Bone marrow (tissue), 2 donors: Measurements from ENCODE around the gene PPP1CC.
"Not testable (repeated sequence)": the region's sequence is repeated elsewhere in the genome, so short reads cannot be mapped to it uniquely, and the experiment has no call there.

Experiments
- DNase-seq, 2 donors: peaks; one replicate each; lab custom pipeline; 2025; lab: John Stamatoyannopoulos, UW

The PPP1CC gene

DNA sequence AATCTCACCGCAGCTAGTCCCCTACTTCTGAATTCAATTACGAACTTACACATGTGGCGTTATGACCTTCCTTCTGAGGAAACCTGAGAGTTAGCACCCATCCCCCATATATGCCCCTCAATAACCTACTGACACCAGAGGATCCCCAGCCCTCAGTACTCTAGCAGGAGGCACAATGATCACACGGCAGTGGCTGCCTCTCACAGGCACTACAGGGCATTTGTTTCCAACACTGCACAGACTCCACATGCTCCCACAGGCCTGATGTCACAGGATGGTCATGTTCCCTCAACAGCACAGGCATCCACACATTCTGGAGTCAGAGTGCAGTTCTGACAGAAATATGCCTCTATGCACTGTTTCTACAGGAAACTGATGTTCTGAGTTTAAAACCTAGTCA, 17.4 kb downstream of the PPP1CC start:
- DNase-seq, result no peak

DNA sequence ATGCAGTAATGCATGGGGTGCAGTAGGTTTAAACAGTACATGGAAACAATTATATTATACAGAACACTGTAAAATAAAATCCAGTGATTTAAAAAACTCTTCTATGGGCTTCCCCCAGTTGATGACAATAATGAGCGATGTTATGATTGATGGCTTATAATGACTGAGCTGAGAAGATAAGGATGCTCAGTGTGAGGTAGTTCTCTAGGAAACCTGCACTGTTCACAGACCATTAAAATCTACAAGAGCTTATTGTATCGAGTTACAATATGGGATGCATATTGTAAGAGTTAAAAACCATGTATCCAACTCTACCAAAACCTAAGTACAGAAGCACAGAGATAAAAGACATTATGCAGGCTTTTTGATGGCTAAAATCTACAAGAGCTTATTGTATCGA, 19.8 kb downstream of the PPP1CC start:
- not testable (repeated sequence) for DNase-seq

DNA sequence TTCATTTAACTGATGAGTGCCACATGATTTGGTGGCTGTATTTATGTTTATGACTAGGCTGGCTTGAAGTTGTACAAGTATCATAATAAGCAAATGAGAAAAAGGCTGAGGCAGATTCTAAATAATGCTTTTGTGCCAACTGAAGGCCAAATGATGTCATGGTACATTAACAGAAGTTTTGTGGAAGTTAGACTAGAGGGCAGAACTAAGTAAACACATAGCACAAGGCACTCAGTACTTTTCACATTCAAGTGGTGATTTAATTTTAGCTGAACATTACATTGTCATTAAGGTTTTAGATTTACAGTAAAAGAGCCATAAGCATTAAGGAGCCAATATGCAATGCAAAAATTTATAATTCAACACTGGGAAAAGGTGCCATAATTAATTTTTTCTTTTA, 21.1 kb downstream of the PPP1CC start:
- DNase-seq, result no peak

DNA sequence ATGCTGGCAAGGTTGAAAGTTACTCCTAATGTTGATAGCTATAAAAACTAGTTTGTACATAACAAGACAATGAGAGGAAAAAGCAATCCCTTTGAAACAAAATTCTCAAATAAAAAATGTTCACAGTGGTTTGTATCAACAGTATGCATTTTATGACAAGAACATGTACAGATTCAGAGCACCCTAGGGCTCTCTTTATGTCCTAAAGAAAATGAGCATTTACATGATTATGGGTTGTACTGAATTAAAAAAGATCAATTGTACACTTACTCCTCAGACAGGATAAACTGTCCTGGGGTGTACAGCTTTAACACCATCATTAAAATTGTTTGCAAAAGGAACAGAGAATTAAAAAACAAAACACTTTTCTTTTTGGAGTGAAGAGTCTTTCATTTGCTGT, 22.2 kb downstream of the PPP1CC start:
- no peak for DNase-seq

DNA sequence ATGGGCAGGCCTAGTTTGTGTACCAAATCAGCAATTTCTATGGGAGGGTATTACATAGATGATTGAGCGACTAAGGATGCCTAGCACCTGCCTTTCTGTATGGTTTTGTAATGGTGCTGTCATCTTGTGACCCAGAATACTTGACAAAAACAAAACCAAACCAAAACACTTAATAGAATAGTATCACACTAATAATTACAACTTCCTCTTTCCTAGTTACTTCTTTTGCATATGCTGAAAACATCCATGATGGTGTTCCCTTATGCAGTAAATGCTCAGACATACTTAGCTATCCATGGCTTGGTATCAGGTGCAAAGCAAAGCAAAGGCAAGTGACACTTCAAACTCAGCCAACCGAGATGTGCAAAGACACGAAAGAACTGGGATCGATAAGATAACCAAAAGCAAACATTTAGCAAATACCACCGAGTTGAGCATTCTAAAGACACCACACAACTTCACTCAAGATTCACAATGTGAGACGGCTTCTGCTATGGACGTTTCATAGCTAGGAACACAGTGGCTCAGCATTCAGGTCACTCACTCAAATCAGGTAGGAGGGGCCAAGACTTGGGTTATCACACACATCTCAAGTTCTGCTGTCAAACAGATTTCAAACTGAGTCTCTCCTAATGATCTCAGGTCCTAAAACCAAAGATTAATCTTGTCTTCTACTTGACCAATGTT, 24.3 kb downstream of the PPP1CC start:
- no peak for DNase-seq

DNA sequence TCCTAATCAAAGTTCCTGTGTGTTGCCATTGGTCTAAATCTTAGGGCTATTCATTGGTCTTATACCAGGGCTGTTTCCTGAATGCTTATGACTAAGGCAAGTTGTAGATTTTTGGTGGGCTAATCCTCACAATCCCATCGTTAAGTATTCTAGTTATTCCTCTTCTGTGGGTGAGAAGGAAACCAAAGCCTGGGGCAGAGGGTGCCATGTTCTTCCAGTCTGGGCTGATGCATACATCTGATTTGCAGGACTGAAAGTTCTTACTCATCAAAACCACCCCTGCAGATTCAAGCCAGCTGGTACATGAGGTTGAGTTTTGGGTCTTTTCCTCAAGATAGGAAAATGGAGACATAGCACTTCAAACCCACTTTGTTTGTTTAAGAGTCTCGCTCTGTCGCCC, 25.7 kb downstream of the PPP1CC start:
- DNase-seq, result no peak

DNA sequence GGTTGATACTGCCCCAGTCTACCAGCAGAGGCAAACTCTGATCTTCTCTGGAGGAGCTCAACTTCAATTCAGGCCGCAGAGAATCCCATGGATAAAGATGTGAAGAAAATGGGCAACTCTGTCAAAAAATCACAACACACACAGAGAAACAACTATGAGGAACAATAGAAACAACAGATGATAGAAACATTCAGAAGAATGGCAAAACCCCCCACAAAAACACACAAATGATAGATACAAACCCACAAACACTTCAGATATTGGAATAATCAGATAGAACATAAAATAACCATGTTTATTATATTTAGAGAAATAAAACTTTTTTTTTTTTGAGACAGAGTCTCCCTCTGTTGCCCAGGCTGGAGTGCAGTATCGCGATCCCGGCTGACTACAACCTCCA, 33.8 kb downstream of the PPP1CC start:
- no peak for DNase-seq

DNA sequence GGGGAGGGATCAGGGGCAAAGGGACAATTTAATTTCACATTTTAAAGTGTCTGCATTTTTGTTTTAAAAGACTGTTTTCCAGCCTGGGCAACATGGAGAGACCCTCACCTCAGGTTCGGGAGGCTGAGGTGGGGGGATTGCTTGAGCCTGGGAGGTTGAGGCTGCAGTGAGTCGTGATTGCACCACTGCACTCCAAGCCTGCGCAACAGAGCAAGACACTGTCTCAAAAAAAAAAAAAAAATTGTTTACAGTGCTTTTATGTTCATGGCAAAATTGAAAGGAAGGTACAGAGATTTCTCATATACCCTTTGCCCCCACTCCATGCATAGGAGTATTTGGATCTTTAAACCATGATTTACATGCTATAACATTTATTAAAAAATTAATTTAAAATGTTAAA, 37.4 kb downstream of the PPP1CC start:
- DNase-seq, result no peak

DNA sequence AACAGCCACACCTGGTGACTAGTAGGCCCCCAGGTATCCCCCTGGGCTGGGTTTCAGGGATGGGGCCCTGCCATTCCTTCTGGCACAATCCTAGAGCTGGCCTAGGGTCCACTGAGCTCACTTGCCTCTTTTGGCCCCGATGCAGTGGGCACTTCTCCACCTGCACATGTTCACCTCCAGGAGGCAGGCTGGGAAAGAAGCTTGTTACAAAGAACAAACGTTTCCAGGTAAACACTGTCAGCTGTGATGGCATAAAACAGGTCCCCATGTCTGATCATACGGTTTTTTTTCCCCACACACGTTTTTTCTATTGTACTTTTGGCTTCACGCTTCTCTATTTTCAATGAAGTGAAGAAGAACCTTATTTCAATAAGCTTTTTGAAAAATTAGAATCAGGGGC, 37.9 kb downstream of the PPP1CC start:
- no peak for DNase-seq

DNA sequence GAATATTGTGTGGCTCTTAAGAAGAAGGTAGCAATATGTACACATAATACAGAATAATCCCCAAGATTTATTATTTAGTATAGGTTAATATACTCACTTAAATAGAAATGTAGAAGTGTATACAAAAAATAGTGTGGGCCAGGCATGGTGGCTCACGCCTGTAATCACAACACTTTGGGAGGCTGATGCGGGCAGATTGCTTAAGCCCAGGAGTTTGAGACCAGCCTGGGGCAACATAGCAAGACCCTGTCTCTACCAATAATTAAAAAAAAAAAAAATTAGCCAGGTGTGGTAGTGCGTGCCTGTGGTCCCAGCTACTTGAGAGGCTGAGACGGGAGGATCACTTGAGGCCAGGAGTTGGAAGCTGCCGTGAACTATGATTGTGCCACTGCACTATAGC, 38.5 kb downstream of the PPP1CC start:
- no peak for DNase-seq

DNA sequence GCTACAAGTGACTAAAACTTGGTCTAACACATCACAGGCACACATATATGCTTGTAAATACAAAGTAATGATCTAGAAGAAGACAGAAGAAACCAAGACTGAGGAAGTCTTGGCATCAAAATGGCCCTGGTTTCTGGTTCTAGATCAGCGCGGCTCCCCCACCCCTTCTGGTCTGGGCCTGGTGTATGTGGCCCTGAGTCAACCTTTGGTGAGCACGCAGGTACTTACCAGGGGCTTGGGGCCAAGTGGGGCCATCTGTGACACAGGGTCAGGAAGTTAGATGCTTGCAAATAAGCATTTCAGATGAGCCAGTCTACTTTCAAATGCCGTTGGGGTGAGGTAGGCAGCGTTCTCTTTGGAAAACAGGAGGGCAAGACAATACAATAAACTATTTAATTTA, 40.6 kb downstream of the PPP1CC start:
- DNase-seq, result no peak

DNA sequence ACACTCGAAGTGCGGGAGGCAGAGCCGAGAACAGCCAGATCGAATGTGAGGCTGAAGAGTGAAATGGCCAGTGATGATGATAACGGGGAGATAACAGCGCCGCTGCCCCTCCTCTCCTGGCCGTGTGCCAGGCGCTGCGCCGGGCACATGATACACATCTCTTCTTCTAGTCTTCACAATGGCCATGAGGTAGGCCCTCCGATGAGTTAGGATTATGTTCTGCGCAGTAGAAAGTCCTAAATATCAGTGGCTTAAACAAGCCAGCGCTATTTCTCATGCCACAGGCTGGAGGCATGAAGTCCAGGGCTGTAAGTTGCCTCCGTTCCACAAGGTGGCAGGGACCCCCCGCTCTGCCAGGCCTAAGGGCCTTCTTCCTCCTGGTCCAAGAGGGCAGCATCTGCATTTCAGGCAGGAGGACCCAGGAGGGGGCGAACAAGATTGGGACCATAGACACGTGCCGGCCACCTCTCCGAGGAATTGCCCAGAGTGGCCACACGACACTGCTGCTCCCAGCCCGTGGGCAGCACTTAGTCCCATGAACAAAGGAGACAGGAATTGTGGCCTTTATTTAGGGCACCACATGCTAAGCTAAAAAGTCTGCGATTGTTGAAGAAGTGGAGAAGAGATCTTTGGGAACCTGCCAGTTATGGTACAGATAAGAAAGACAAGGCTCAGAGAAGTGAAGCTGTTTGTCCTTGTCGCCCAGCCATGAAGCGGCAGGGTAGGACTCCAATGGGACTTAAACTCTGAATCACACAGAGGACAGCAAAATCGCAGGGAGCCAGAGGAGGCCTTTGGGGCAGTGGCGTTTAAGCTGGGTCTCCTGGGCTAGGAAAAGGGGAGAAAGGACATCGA, 42.9 kb downstream of the PPP1CC start:
- no peak for DNase-seq

DNA sequence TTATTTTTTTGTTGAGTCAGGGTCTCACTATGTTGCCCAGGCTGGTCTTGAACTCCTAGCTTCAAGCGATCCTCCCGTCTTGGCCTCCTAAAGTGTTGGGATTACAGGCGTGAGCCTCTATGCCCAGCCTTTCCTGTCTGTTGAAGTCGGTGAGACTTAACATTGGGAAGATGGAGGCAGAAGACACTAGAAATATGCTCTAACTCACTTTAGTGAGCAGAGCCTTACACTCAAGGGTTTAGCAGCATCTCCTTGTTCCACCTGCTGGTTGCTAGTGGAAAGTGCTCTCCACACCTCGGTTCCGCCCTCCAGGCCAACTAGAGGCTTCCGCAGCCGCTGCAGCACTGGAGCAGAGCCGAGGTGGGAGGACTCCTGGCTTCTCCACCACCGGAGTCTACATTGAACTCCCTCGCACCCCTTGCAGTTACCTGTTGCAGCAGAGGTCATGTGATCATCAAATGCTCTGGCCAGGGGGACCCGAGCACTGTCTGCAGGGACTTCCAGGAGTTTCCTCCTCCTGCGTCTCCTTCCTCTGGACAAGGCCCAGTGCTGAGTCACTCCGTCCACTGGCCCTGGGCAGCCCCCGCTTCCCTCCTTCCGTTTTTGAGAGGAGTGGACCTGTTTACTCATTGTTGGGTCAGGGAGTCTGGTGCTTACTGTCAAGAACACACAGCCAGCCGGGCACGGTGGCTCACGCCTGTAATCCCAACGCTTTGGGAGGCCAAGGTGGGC, 44.4 kb downstream of the PPP1CC start:
- peak; percentile 63 to 88 for DNase-seq

DNA sequence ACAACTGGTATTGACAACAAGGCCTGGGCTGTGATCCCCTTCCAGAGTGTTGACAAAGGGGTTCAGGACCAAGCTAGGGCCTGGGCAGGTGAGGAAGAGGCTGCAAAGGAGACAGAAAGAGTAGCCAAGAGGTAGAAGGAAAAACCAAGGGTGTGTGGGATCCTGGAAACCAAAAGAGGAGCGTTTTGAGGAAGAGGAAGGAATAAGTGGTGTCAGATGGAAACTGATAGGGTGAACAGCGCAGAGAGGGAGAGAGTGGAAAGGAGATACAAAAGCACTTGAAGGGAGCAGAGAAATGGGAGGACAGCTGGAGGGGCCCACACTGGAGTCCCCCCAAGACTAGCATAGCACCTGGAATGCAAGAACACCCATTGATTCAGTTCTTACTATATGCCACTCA, 45.5 kb downstream of the PPP1CC start:
- DNase-seq, result no peak

DNA sequence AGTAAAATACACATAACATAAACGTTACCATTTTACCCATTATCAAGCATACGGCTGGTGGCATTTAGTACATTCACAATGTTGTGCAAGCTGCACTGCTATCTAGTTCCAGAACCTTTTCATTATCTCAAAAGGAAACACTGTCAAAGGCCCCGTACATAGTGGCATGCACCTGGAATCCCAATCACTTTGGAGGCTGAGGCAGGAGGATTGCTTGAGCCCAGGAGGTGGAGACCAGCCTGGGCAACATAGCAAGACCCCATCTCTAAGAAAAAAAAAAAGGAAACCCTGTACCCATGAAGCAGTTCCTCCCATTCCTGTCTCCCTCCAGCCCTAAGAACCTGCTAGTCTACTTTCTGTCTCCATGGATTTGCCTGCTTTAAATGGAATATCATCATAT, 46.4 kb downstream of the PPP1CC start:
- no peak for DNase-seq

DNA sequence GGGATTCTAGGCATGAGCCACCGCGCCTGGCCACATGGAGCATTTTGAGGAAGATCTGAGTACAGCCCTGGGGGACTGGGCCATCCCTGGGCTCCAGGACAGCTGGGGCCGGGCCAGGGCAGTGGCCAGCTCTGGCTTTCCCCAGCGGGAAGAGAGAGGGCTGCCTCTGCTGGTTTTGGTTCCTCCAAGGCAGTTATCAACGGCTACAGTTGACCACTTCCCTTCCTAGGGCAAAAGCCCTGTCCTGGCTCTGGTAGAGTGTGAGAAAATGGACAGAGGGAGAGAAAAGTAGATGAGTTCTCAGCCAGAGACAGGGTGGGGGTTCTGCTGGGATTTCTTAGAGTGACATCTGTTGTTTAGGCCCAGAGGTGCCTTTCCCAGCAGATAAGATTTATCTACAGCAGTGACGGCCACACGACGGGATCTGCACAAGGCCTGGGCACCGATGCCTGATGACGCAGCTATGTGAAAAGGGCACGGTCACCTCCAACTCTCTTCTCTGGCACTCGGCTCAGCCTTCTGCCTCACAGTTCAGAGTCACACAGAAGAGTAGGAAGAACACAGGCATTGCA, 48.3 kb downstream of the PPP1CC start:
- peak in 1 of 2 donors; percentile 27 for DNase-seq

DNA sequence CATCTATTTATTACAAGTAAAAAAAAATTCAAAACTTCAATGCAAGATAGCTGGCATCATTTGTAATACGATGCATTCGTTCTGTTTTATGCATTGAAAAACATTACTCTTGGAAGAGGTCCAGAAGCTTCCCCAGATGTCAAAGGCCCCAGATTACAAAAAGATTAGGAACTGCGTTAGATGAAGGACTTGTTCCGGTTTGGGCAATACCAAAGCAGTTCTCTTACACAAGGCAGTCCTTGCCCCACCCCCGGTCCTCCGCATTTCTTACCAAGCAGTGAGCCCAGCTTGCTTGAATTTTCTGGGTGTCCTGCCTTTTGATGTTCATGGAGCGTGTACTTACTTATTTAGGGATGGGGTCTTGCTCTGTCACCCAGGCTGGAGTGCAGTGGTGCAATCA, 49.0 kb downstream of the PPP1CC start:
- peak; percentile 12 to 27 for DNase-seq

DNA sequence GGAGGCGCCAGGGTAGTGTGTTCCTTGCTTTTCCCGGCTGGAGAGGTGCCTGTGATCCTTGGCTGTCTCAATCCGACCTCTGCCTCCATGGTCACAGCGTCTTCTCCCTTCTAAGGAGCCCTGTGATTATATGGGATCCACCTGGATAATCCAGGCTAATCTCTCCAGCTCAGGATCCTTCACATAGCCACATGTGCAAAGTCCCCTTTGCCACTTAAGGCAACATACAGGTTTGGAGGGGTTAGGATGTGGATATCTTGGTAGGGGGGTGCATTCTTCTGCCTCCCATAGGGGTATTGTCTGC, 52.6 kb downstream of the PPP1CC start:
- no peak for DNase-seq

DNA sequence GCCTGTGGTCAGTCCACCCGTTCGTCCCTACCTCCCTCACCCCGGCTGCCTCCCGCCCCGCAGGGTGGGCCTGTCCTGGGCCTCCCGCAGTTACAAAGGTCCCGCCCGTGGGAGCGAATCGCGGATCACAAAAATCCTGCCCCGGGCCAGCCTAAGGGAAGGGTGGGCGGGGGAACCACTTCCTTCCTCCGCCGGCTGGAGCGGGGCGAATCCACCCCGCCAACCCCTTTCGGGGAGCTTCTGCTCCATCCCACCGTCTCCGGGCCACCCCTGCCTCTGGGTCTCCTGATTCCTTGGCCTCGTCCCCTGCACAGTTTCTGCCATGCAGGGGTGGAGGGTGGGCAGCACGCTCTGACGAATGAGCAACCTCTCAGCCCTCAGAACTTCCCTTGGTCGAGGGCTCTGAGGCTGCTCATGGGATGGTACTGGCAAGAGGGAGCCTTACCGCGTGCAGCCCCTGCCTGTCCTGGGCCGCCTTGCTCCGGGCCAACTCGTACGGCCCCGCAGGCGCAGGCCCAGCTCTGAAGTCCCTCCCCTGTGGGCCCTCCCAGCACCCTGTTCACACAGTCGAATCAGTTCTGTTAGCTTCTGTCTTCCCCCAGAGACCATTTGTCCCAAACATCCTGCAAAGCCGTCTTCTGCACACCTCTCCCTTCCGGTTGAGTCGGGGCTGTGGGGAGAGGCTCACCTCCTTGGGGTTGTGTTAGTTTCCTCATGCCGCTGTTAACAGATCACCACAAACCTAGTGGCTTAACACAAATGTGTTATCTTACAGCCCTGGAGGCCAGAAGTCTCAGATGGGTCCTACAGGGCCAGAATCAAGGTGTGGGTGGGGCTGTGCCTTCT, 53.2 kb downstream of the PPP1CC start:
- peak in 1 of 2 donors; percentile 55 for DNase-seq

DNA sequence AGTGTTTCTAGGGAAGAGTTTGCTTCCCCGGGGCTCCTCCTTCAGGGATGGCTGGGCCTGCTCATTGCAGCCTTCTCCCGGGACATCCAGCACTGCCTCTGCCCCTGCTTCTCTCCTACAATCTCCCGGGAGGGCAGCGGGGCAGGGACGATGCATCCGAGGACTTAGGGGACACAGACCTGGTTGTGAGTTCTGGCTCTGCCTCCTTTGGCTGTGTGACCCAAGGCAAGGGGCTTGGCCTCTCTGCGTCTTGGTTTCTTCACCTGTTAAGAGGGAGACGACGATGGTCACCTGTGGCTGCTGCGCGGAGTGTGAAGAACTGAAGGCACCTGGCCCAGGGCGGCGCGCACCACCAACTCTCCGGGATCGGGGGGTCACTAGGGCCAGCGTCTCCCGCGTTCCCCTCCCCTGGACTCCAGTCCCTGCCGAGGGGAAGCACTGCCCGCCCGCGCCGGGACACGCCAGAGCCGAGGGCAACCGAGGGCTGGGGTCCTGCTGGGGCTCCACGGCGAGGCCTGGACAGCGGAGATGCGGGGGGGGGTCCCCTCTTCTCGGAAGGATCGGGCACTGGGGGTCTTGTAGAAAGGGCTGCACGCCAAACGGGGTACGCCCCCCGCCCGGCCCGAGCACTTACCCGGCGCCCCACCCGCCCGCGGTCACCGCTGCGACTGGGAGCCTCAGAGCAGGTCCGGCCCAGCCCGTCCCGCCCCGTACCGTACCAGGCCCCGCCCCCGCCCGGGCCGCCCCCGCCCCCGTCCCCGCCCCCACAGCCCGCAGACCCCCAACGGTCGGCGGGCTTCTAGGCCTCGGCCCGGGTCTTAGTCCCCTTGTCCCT, 54.0 kb downstream of the PPP1CC start, which contains the start of gene HVCN1:
HVCN1 (minus strand) TSS at position 670 of the 835 bp plus-strand sequence. CDS start 5,870 bp downstream, outside the sequence.
- peak in 1 of 2 donors; percentile 55 for DNase-seq
